Embryonic facial prominence (tissue), 1 donor: ENCODE data around the gene CWF19L1.

ENCODE experiments used
- DNase-seq: peaks from one replicate; pipeline ENCODE4 v3.0.0-alpha.2; 2016; ENCODE audit errors: extremely low spot score

The CWF19L1 gene

GRCh38 chr10:100182908-100183307 lies 84.5 kb downstream of the CWF19L1 start:
- DNase-seq: no peak
